Spinal cord (tissue), 10 donors: ENCODE results near the gene AGBL4. TPM values are rescaled to one million over a fixed set of nuclear protein-coding genes. Genes with fewer than 3 reads are reported as not detected.

Source experiments
- DNase-seq, 6 donors: peaks; one replicate each; pipeline versions ENCODE4 v3.0.0 to v3.0.0-alpha.2; 2013 to 2015; ENCODE audit warnings: low spot score in 6 of 6, low read depth in 4 of 6
- H3K27ac ChIP-seq: one replicate; pipeline ENCODE4 v1.5.1; 2013; ENCODE audit warnings: low read depth, low read length, control low read depth
- H3K27me3 ChIP-seq: one replicate; pipeline ENCODE4 v1.6.1; 2013; ENCODE audit warnings: low read length; ENCODE audit not compliant: control insufficient read depth, insufficient read depth
- H3K36me3 ChIP-seq: one replicate; pipeline ENCODE4 v1.6.1; 2013; ENCODE audit warnings: low read length; ENCODE audit not compliant: control insufficient read depth, insufficient read depth
- H3K4me1 ChIP-seq: one replicate; pipeline ENCODE4 v1.6.1; 2013; ENCODE audit warnings: low read length; ENCODE audit not compliant: control insufficient read depth, insufficient read depth
- H3K4me3 ChIP-seq: one replicate; pipeline ENCODE4 v1.5.1; 2013; ENCODE audit warnings: low read depth, low read length, control low read depth
- H3K9me3 ChIP-seq: one replicate; pipeline ENCODE4 v1.6.1; 2013; ENCODE audit warnings: low read length; ENCODE audit not compliant: control insufficient read depth, insufficient read depth
- WGBS: methylation state at CpG from one replicate; pipeline ENCODE4 v1.1.5; 2013; ENCODE audit warnings: missing lambda C conversion rate; ENCODE audit not compliant: insufficient coverage; 5-methylcytosine and 5-hydroxymethylcytosine counted together
- polyA plus RNA-seq, 2 donors: library from polyadenylated mRNA; unstranded; fragments of 120-200 nt; gene quantifications; one replicate each; pipeline ENCODE4 v1.2.1, GENCODE V29; 2013; ENCODE audit not compliant: insufficient read length in 2 of 2
- total RNA-seq, 2 donors: library from RNA; depleted of rRNA in 1 of 2; stranded (reverse); fragments of 120-200 nt in 1 of 2; fragments of >200 nt in 1 of 2; gene quantifications; one replicate each; pipeline versions ENCODE4 v1.2.3 to v1.2.4, GENCODE V29; 2013 to 2014
- donor health status: healthy.

AGBL4 gene
- total and polyA plus RNA-seq, 4 donors, result 3.8 to 6.8 (median 4.7) TPM

- Histone ChIP-seq H3K9me3 (no peaks in the 10 kb centered on the region), H3K27ac (no peak overlapping the region), H3K27me3 (no peaks in the 10 kb centered on the region), H3K4me3 (no peak overlapping the region), H3K4me1 (peaks cover under 1% of the 10 kb centered on the region), H3K36me3 (no peaks in the 10 kb centered on the region)
- WGBS, result 57% methylated on average over 4 of the region's 12 CpGs
- no peak for DNase-seq
These were observed 1523.0 kb downstream of the AGBL4 start for GRCh38 chr1:48500541-48501450.

DNA sequence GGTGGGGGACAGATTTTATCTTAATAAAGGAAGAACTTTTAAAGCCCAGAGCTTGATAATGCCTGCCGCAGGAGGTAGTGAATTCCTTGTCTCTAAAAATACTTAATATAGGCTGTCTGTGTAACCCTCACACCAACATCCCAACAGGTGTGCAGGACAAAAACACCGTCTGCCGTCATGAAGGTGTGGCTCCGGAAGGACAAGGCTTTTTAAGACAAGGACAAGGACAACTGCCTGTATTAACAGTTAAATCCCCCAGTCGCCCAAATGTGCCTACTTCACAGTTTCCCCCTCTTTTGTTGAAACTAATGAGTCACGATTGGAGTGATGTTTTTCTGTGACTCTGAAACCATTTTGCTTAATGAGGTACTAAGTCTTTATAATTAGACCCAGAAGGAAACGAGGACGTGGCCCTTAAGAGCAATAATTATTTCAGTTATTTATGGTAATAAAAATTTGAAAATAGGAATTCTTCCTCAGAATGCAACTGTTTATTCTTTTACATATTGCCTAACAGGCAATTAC lies 1524.5 kb downstream of the AGBL4 start:
- H3K9me3 ChIP-seq, result no peaks in the 10 kb centered on the region
- no peaks in the 10 kb centered on the region for H3K27me3 ChIP-seq
- H3K4me1 ChIP-seq, result peaks cover 9% of the 10 kb centered on the region
- WGBS, result no CpG with 5 or more reads among the region's 8 CpGs
- no peaks in the 10 kb centered on the region for H3K36me3 ChIP-seq
- no peak overlapping the region for H3K27ac ChIP-seq
- H3K4me3 ChIP-seq, result no peak overlapping the region
- peak in 2 of 6 donors; percentile 51 to 81 for DNase-seq

DNA sequence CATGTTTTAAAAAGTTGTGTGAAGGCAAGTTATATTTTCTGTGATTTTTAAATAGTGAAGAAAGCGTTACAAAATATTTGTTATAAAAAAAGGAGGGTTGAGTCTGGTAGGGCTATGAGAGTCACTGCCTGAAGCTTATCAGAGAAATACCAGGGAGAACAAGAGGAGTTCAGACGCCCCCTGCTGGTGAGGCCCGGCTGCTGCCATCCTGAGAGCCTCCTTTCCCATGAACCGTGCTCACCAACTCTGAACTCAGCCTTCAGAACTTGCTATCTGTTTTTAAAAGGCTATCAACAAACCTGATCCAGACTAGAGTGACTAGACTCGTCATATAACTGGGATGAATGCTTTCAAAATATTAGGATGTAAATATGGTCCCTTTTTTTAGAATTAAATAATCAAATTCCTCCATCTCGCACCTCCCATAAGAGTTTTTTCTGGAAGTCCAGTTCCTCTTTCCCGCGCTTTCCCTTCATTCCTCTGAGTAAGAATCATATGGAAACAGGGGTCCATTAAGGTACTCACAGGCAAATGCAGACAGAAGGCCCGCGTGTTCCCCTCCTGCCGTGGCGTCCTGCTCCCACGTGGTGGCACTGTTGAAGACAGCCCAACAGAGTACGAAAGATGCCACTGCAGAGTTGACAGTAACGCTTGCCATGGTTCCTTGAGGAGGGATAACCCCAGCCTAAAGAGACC lies 1525.5 kb downstream of the AGBL4 start:
- peak in 5 of 6 donors; percentile 52 to 93 (median 61) for DNase-seq
- H3K36me3 ChIP-seq, result no peaks in the 10 kb centered on the region
- no peak overlapping the region for H3K4me3 ChIP-seq
- H3K4me1 ChIP-seq, result peaks cover 19% of the 10 kb centered on the region
- no peak overlapping the region for H3K27ac ChIP-seq
- 14% methylated on average over 11 of the region's 15 CpGs for WGBS
- no peaks in the 10 kb centered on the region for H3K9me3 ChIP-seq
- no peaks in the 10 kb centered on the region for H3K27me3 ChIP-seq

- Histone ChIP-seq H3K27me3 (no peaks in the 10 kb centered on the region), H3K9me3 (no peaks in the 10 kb centered on the region), H3K36me3 (no peaks in the 10 kb centered on the region), H3K27ac (no peak overlapping the region), H3K4me1 (peaks cover 27% of the 10 kb centered on the region), H3K4me3 (no peak overlapping the region)
- 100% methylated on average over 3 of the region's 3 CpGs for WGBS
- no peak for DNase-seq
These were observed 1527.8 kb downstream of the AGBL4 start for GRCh38 chr1:48495911-48496310.

DNA sequence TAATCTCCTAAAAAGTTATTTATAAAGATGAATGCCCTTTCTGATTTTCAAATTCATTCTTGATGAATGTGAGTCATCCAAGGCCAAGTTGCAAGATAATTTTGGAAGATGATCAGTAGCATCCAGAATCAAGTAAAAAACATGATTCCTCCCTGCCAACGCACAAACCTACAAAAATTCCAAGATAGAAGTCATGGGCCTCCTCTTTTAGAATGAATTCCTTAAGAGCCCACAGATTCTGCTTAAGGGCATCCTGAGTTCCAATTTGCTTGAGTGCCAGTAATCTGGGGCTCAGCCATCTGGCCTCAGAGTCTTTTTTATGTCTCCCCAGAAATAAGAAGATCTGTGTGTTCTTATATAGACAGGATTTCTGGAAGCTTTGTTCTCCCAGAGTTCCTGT lies 1528.6 kb downstream of the AGBL4 start:
- H3K4me1 ChIP-seq, result peaks cover 28% of the 10 kb centered on the region
- H3K36me3 ChIP-seq, result no peaks in the 10 kb centered on the region
- peak overlapping the region; percentile 92 for H3K27ac ChIP-seq
- no peak for DNase-seq
- H3K9me3 ChIP-seq, result no peaks in the 10 kb centered on the region
- no peaks in the 10 kb centered on the region for H3K27me3 ChIP-seq
- no peak overlapping the region for H3K4me3 ChIP-seq
- WGBS, result 100% methylated on average over 1 of the region's 1 CpG

DNA sequence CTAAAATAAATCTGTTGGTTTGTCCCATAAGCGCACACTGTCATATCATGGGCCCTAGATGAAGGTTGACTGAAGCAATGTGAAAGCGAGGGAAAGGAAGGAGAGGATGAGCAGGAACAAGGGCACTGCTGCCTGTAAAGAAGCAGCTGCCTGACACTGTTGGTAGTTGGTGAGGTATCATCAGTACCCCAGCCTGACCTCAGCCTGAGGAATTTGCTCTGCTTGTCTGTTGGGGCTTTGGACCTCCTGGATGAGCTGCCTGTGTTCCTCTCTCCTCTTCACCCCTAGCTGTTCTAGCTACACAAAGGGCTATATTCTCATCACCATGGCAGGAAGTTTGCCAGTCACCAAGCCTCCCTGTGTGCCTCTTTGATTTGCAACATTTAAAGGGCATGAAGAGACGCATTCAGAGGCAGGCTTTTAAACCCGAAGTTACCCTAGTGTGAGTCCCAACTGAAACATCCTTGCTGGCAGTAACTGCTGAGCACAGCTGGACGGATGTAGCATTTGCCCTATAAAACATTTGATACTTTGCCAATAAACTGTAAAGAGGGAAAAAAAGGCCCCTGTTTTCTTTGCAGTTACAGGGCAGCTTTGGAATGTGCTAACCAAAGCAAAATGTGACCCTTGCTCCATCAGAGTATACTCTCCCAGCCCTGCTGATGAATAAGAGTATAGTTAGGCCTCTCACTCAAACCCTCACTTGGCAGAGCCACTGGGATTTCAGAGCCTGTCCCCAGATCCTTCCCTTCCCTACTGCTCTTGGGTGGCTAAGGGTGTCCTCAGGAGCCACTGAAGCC lies 1529.6 kb downstream of the AGBL4 start:
- Histone ChIP-seq H3K27ac (peak overlapping the region; percentile 92), H3K36me3 (no peaks in the 10 kb centered on the region), H3K9me3 (no peaks in the 10 kb centered on the region), H3K27me3 (no peaks in the 10 kb centered on the region), H3K4me1 (peaks cover 28% of the 10 kb centered on the region), H3K4me3 (no peak overlapping the region)
- WGBS, result 67% methylated on average over 2 of the region's 5 CpGs
- peak; percentile 68 to 93 (median 76) for DNase-seq

- Histone ChIP-seq H3K9me3 (no peaks in the 10 kb centered on the region), H3K27me3 (no peaks in the 10 kb centered on the region), H3K27ac (peak overlapping the region; percentile 92), H3K4me1 (peaks cover 28% of the 10 kb centered on the region), H3K4me3 (no peak overlapping the region), H3K36me3 (no peaks in the 10 kb centered on the region)
- WGBS, result 67% methylated on average over 2 of the region's 5 CpGs
- no peak for DNase-seq
These were observed 1530.7 kb downstream of the AGBL4 start for GRCh38 chr1:48493041-48493440.

GRCh38 chr1:48492392-48492791 lies 1531.4 kb downstream of the AGBL4 start:
- H3K4me1 ChIP-seq, result peaks cover 28% of the 10 kb centered on the region
- H3K27me3 ChIP-seq, result no peaks in the 10 kb centered on the region
- H3K27ac ChIP-seq, result peak overlapping the region; percentile 40
- DNase-seq, result peak in 1 of 6 donors; percentile 35
- H3K4me3 ChIP-seq, result no peak overlapping the region
- no peaks in the 10 kb centered on the region for H3K36me3 ChIP-seq
- no peaks in the 10 kb centered on the region for H3K9me3 ChIP-seq

- no peaks in the 10 kb centered on the region for H3K27me3 ChIP-seq
- WGBS, result no CpG with 5 or more reads among the region's 2 CpGs
These were observed 1535.0 kb downstream of the AGBL4 start for GRCh38 chr1:48488721-48489120.

More at GRCh38 chr1:48488721-48489120, 1535.0 kb downstream of the AGBL4 start:
- H3K27ac ChIP-seq, result no peak overlapping the region
- no peak overlapping the region for H3K4me3 ChIP-seq
- DNase-seq, result no peak
- H3K36me3 ChIP-seq, result no peaks in the 10 kb centered on the region
- peaks cover 14% of the 10 kb centered on the region for H3K4me1 ChIP-seq
- H3K9me3 ChIP-seq, result no peaks in the 10 kb centered on the region
